ENCODE measurements around the gene GSTP1.
"Not testable (repeated sequence)": the region's sequence is repeated elsewhere in the genome, so short reads cannot be mapped to it uniquely, and the experiment has no call there.

GSTP1 gene

DNA sequence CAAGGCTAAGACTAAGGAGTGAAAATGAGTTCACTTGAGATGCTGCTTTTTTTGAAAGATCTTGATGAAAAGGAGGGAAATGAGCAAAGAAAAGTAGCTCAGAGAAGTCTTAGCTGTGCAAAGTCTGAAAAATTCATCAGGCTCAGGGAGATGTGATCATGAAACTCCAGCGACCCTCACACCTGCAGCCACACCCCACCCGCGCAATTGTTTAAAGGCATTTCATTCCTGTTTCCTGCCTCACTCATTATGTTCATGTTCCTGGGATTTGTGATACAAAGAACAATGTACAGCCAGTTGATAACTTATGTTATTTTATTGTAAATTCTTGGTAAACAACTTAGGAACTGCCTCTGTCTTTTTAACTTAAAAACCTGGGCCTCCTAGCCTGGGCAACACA lies 8.7 kb upstream of the GSTP1 start:
- in situ Hi-C loops (cut with HindIII; ENCODE audit: low pct_unique_long_range_greater_than_20kb, low sequenced_read_pairs): no loop called here
- no peak for DNase-seq (ENCODE audit: low read depth in 1 of 2, low spot score in 1 of 2)
- no peak for TF ChIP-seq JUND (IDR thresholded peaks at IDR 0.05; ENCODE audit: low read depth)

DNA sequence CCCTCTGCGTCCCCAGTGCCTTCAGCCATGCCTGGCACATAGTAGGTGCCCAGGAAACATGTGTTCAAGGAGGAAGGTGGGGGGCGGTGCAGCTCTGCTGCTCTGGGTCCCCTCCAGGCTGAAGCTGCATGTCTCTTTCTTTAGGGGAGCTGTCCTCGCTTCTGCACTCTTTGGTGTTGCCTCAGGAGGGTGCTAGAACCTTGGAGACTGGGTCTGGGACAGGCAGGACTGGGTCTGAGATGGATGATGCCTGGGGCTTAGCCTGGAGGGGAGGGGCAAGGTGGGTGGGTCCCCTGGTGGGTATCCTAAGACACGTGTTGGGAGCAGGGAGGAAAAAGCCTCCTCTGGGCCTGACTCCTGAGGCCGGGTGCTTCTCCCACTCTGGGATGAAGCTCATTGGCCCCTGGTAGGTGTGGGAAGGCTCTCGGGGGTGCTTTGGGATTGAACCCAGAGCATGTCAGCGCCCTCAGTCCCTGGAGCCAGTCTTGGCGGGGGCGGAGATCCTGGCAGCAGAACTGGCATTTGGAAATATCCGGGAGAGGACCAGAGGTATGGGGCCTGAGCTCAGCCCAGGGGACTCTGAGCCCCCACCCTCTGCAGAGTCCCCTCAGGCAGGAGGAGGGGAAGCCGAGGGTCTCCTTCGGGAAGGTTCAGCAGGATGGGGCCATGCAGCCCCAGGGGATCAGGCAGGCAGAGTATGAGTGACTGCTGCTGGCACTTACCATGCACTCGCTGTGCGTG lies 6.7 kb upstream of the GSTP1 start:
- DNase-seq (ENCODE audit: low read depth in 1 of 2, low spot score in 1 of 2): no peak

DNA sequence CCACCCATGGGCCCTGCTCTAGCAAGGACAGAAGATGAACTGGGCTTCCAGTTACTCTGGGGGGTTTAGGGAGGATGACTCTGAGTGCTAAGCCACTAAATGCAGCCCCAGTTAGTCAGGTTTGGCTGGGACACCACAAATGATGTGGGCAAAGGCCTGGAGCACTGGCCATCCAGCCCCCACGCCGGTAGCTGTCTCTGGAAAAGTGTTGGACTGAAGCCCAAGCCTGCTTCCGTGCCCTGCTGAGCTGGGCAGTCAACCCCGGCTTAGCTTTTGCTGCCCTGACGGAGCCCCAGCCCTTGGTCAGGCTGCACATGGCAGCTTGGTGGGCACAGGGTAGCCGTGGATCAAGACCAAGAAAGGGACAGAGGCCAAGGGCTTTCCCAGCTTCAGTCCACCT lies 5.7 kb upstream of the GSTP1 start:
- in situ Hi-C loops (cut with HindIII; ENCODE audit: low pct_unique_long_range_greater_than_20kb, low sequenced_read_pairs): no loop called here

More for the DNA sequence above, 6.7 kb upstream of the GSTP1 start:
- in situ Hi-C loops (cut with HindIII; ENCODE audit: low pct_unique_long_range_greater_than_20kb, low sequenced_read_pairs): no loop called here
- no peak for TF ChIP-seq JUND (IDR thresholded peaks at IDR 0.05; ENCODE audit: low read depth)

DNA sequence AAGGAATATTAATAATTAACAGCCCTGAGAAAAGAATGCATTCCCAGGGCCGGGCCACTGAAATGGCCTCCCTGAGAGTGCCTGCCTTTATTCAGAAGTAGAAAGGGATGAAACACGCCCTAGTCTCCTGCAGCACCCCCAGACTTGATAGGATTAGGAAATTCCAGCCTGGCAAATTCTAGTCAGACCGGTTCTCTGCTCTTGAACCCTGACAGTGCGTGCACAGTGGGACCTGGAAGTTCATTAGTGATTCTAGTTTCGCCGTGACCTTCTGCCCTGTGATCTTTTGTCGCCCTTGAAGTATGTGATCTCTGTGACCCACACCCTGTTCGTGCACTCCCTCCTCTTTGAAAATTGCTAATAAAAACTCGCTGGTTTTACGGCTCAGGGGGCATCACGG lies 2.1 kb upstream of the GSTP1 start:
- in situ Hi-C loops (cut with HindIII; ENCODE audit: low pct_unique_long_range_greater_than_20kb, low sequenced_read_pairs): no loop called here
- no peak for DNase-seq (ENCODE audit: low read depth in 1 of 2, low spot score in 1 of 2)
- no peak for TF ChIP-seq JUND (IDR thresholded peaks at IDR 0.05; ENCODE audit: low read depth)

More for the DNA sequence above, 5.7 kb upstream of the GSTP1 start:
- TF ChIP-seq JUND (IDR thresholded peaks at IDR 0.05; ENCODE audit: low read depth): no peak
- DNase-seq (ENCODE audit: low read depth in 1 of 2, low spot score in 1 of 2): no peak

DNA sequence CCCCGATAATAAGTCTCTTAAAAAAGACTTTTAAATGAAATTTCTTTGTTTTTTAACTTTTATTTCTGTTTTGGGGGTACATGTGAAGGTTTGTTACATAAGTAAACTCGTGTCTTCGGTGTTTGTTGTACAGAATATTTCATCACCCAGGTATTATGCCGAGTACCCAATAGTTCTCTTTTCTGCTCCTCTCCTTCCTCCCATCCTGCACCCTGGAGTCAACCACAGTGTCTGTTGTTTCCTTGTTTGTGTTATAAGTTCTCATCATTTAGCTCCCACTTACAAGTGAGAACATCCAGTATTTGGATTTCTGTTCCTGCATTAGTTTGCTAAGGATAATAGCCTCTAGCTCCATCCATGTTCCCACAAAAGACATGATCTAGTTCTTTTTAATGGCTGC lies 1.6 kb upstream of the GSTP1 start:
- in situ Hi-C loops (cut with HindIII; ENCODE audit: low pct_unique_long_range_greater_than_20kb, low sequenced_read_pairs): no loop called here
- peak in 1 of 2 experiments; percentile 83 for DNase-seq (ENCODE audit: low read depth in 1 of 2, low spot score in 1 of 2)
- no peak for TF ChIP-seq JUND (IDR thresholded peaks at IDR 0.05; ENCODE audit: low read depth)

DNA sequence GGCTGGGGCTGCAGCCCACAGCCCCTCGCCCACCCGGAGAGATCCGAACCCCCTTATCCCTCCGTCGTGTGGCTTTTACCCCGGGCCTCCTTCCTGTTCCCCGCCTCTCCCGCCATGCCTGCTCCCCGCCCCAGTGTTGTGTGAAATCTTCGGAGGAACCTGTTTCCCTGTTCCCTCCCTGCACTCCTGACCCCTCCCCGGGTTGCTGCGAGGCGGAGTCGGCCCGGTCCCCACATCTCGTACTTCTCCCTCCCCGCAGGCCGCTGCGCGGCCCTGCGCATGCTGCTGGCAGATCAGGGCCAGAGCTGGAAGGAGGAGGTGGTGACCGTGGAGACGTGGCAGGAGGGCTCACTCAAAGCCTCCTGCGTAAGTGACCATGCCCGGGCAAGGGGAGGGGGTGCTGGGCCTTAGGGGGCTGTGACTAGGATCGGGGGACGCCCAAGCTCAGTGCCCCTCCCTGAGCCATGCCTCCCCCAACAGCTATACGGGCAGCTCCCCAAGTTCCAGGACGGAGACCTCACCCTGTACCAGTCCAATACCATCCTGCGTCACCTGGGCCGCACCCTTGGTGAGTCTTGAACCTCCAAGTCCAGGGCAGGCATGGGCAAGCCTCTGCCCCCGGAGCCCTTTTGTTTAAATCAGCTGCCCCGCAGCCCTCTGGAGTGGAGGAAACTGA lies 731 bp downstream of the GSTP1 start:
- TF ChIP-seq JUND (IDR thresholded peaks at IDR 0.05; ENCODE audit: low read depth): no peak
- in situ Hi-C loops (cut with HindIII; ENCODE audit: low pct_unique_long_range_greater_than_20kb, low sequenced_read_pairs): no loop called here
- no peak for DNase-seq (ENCODE audit: low read depth in 1 of 2, low spot score in 1 of 2)

DNA sequence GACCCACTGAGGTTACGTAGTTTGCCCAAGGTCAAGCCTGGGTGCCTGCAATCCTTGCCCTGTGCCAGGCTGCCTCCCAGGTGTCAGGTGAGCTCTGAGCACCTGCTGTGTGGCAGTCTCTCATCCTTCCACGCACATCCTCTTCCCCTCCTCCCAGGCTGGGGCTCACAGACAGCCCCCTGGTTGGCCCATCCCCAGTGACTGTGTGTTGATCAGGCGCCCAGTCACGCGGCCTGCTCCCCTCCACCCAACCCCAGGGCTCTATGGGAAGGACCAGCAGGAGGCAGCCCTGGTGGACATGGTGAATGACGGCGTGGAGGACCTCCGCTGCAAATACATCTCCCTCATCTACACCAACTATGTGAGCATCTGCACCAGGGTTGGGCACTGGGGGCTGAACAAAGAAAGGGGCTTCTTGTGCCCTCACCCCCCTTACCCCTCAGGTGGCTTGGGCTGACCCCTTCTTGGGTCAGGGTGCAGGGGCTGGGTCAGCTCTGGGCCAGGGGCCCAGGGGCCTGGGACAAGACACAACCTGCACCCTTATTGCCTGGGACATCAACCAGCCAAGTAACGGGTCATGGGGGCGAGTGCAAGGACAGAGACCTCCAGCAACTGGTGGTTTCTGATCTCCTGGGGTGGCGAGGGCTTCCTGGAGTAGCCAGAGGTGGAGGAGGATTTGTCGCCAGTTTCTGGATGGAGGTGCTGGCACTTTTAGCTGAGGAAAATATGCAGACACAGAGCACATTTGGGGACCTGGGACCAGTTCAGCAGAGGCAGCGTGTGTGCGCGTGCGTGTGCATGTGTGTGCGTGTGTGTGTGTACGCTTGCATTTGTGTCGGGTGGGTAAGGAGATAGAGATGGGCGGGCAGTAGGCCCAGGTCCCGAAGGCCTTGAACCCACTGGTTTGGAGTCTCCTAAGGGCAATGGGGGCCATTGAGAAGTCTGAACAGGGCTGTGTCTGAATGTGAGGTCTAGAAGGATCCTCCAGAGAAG lies 1.6 kb downstream of the GSTP1 start:
- in situ Hi-C loops (cut with HindIII; ENCODE audit: low pct_unique_long_range_greater_than_20kb, low sequenced_read_pairs): no loop called here
- TF ChIP-seq JUND (IDR thresholded peaks at IDR 0.05; ENCODE audit: low read depth): no peak
- DNase-seq (ENCODE audit: low read depth in 1 of 2, low spot score in 1 of 2): no peak

DNA sequence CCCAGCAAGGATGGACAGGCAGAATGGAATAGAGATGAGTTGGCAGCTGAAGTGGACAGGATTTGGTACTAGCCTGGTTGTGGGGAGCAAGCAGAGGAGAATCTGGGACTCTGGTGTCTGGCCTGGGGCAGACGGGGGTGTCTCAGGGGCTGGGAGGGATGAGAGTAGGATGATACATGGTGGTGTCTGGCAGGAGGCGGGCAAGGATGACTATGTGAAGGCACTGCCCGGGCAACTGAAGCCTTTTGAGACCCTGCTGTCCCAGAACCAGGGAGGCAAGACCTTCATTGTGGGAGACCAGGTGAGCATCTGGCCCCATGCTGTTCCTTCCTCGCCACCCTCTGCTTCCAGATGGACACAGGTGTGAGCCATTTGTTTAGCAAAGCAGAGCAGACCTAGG lies 2.3 kb downstream of the GSTP1 start:
- DNase-seq (ENCODE audit: low read depth in 1 of 2, low spot score in 1 of 2): no peak
- no peak for TF ChIP-seq JUND (IDR thresholded peaks at IDR 0.05; ENCODE audit: low read depth)

DNA sequence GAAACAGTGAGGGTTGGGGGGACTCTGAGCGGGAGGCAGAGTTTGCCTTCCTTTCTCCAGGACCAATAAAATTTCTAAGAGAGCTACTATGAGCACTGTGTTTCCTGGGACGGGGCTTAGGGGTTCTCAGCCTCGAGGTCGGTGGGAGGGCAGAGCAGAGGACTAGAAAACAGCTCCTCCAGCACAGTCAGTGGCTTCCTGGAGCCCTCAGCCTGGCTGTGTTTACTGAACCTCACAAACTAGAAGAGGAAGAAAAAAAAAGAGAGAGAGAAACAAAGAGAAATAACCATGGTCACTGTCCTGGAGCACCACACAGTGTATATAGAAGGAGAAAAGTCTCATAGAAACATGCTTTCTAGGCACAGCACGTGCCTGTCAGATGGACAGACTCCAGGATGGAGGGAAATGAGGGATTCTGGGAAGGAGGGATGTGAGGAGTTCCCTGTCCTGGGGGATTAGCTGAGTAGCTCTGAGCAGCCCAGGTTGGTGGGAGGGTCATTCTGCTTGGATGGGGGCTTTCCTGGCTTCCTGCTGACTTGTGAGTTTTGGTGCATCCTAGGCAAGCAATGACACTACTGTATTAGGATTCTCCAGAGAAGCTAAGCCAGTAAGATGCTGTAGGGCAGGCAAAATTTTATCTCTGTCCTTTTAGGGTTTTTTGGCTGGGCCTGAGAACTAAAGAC lies 3.1 kb downstream of the GSTP1 start:
- no peak for TF ChIP-seq JUND (IDR thresholded peaks at IDR 0.05; ENCODE audit: low read depth)

More for the DNA sequence above, 2.3 kb downstream of the GSTP1 start:
- in situ Hi-C loops (cut with HindIII; ENCODE audit: low pct_unique_long_range_greater_than_20kb, low sequenced_read_pairs): no loop called here

DNA sequence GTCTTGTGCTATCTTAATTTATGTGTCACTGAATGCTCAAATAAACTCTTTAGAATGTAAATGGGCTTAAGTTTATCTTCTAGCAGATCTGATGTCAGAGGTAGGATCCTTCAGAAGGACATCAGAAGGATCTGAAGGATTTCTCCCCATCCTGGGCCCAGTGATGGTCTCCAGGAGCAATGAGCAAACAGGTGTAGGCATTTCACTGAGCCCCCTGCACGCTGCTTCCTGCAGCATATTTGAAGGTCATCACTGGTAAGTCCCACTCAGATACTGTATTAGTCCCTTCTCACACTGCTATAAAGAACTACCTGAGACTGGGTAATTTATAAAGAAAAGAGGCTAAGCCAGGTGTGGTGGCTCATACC lies 4.5 kb downstream of the GSTP1 start:
- DNase-seq (ENCODE audit: low read depth in 1 of 2, low spot score in 1 of 2): no peak
- in situ Hi-C loops (cut with HindIII; ENCODE audit: low pct_unique_long_range_greater_than_20kb, low sequenced_read_pairs): no loop called here
- TF ChIP-seq JUND (IDR thresholded peaks at IDR 0.05; ENCODE audit: low read depth): no peak

More for the DNA sequence above, 3.1 kb downstream of the GSTP1 start:
- in situ Hi-C loops (cut with HindIII; ENCODE audit: low pct_unique_long_range_greater_than_20kb, low sequenced_read_pairs): no loop called here
- no peak for DNase-seq (ENCODE audit: low read depth in 1 of 2, low spot score in 1 of 2)

DNA sequence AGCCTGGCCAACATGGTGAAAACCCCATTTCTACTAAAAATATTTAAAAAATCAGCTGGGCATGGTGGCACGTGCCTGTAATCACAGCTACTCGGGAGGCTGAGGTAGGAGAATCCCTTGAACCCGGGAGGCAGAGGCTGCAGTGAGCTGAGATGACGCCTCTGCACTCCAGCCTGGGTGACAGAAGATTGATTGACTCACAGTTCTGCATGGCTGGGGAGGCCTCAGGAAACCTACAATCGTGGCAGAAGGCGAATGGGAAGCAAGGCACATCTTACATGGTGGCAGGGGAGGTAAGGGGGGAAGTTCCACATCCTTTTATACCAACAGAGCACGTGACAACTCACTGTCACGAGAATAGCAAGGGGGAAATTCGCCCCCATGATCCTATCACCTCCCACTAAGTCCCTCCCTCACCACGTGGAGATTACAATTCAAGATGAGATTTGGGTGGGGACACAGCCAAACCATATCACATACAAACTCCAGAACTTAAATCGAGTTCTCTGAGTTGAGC lies 5.3 kb downstream of the GSTP1 start:
- DNase-seq (ENCODE audit: low read depth in 1 of 2, low spot score in 1 of 2); in situ Hi-C loops (cut with HindIII; ENCODE audit: low pct_unique_long_range_greater_than_20kb, low sequenced_read_pairs): not testable (repeated sequence)
